GM12878 (cell line): ENCODE measurements around the gene MAD1L1. TPM values are rescaled to one million over a fixed set of nuclear protein-coding genes. Genes with fewer than 3 reads are reported as not detected.

Experiments
- ATAC-seq: fragments of 200-7000 bp; cut with Tn5 transposase; 3 replicates; pipeline ENCODE4 v1.9.1; 2020; ENCODE audit warnings: mild to moderate bottlenecking, moderate library complexity
- BruUV-seq: library from RNA; stranded (reverse); fragments of 400-500 nt; replicated peaks from 2 replicates; lab custom pipeline; 2021; lab: Mats Ljungman, UMichigan
- CTCF ChIA-PET: fragments of 300-600 bp; sonication (Branson Sonifier 250); formaldehyde crosslinking; extraction: SDS; loops from one replicate; lab custom pipeline; 2021; ENCODE audit warnings: inconsistent platforms; lab: Yijun Ruan, JAX
- POLR2A ChIA-PET: fragments of 350-600 bp; formaldehyde crosslinking; extraction: SDS; loops from one replicate; lab custom pipeline; 2021; ENCODE audit warnings: inconsistent platforms; lab: Charles Lee
- RAD21 ChIA-PET: fragments of 300-600 bp; sonication (Branson Sonifier 250); formaldehyde crosslinking; loops from one replicate; lab custom pipeline; 2023; ENCODE audit warnings: antibody characterized with exemption; ENCODE audit not compliant: unreplicated experiment; lab: Charles Lee
- SMC1A ChIA-PET: fragments of 300-600 bp; sonication (Branson Sonifier 250); formaldehyde crosslinking; loops from one replicate; lab custom pipeline; 2023; ENCODE audit not compliant: unreplicated experiment, uncharacterized antibody; lab: Charles Lee
- DNase-seq: peaks from one replicate; pipeline ENCODE4 v3.0.0-alpha.2; 2011; ENCODE audit warnings: low read depth, low spot score
- FAIRE-seq: peaks from 3 replicates; lab custom pipeline; 2011; peaks lifted over from hg19 to GRCh38; lab: Jason Lieb, UNC
- H2AFZ ChIP-seq: 2 replicates; pipeline ENCODE4 v1.6.0; 2011; ENCODE audit warnings: low read depth, low read length, control low read depth; ENCODE audit not compliant: control insufficient read depth
- H3K27ac ChIP-seq: 2 replicates; pipeline ENCODE4 v1.5.1; 2011; ENCODE audit warnings: control low read depth; ENCODE audit not compliant: control insufficient read depth, insufficient read depth
- H3K27me3 ChIP-seq, 2 experiments: replicated peaks in 1 of 2; 2 replicates each; pipeline versions ENCODE4 v1.6.0 to v1.6.1; 2011; ENCODE audit warnings: low read length in 1 of 2; ENCODE audit not compliant: control insufficient read depth in 2 of 2, insufficient read depth in 2 of 2
- H3K36me3 ChIP-seq, 2 experiments: 2 replicates each; pipeline ENCODE4 v1.5.1; 2011; ENCODE audit warnings: low read length in 1 of 2; ENCODE audit not compliant: control insufficient read depth in 2 of 2, insufficient read depth in 2 of 2
- H3K4me1 ChIP-seq: 2 replicates; pipeline ENCODE4 v1.6.1; 2011; ENCODE audit warnings: mild to moderate bottlenecking, low read length, moderate library complexity, mixed read lengths; ENCODE audit not compliant: control insufficient read depth, insufficient read depth
- H3K4me2 ChIP-seq: 2 replicates; pipeline ENCODE4 v1.6.0; 2011; ENCODE audit warnings: control low read depth; ENCODE audit not compliant: control insufficient read depth, insufficient read depth
- H3K4me3 ChIP-seq: fragments of 200-600 bp; sonication (generic); 2 replicates; pipeline ENCODE4 v1.5.1; 2016
- H3K79me2 ChIP-seq: 2 replicates; pipeline ENCODE4 v1.6.0; 2011; ENCODE audit warnings: low read length; ENCODE audit not compliant: control insufficient read depth, insufficient read depth
- H3K9ac ChIP-seq: 2 replicates; pipeline ENCODE4 v1.8.0; 2011; ENCODE audit warnings: low read length, control low read depth, mixed read lengths; ENCODE audit not compliant: control insufficient read depth, insufficient read depth
- H3K9me3 ChIP-seq: replicated peaks from 3 replicates; pipeline ENCODE4 v1.5.1; 2011; ENCODE audit warnings: mild to moderate bottlenecking, low read length; ENCODE audit not compliant: control insufficient read depth, insufficient read depth
- H4K20me1 ChIP-seq: 2 replicates; pipeline ENCODE4 v1.6.0; 2011; ENCODE audit not compliant: control insufficient read depth, insufficient read depth
- CBX3 ChIP-seq: fragments of 200-600 bp; sonication (generic); IDR thresholded peaks from 2 replicates; pipeline ENCODE4 v1.6.1; 2016; ENCODE audit warnings: low read depth, borderline replicate concordance
- IRF4 ChIP-seq: IDR thresholded peaks from 2 replicates; pipeline ENCODE4 v1.6.1; 2011; ENCODE audit warnings: low read depth, low read length
- NFXL1 ChIP-seq: fragments of 450-650 bp; IDR thresholded peaks from 2 replicates; pipeline ENCODE4 v1.6.1; 2017; ENCODE audit warnings: antibody characterized with exemption, mild to moderate bottlenecking, borderline replicate concordance
- SP1 ChIP-seq: IDR thresholded peaks from one replicate; pipeline ENCODE4 v1.6.1; 2011; ENCODE audit warnings: low read depth, low read length
- SRF ChIP-seq, 2 experiments: IDR thresholded peaks; 2 replicates each; pipeline ENCODE4 v1.6.1; 2011; ENCODE audit warnings: low read depth in 2 of 2, low read length in 2 of 2, mild to moderate bottlenecking in 1 of 2, moderate library complexity in 1 of 2
- TCF12 ChIP-seq: IDR thresholded peaks from 2 replicates; pipeline ENCODE4 v1.6.1; 2011; ENCODE audit warnings: low read depth, mild to moderate bottlenecking, low read length
- WRNIP1 ChIP-seq: IDR thresholded peaks from 2 replicates; pipeline ENCODE4 v1.6.1; 2011; ENCODE audit warnings: low read depth, low read length, improper control_type of control experiment, borderline replicate concordance
- YBX1 ChIP-seq: fragments of 450-650 bp; IDR thresholded peaks from 2 replicates; pipeline ENCODE4 v1.6.1; 2016; ENCODE audit warnings: antibody characterized with exemption
- YY1 ChIP-seq: IDR thresholded peaks from 2 replicates; pipeline ENCODE4 v1.6.1; 2011; ENCODE audit warnings: low read depth, mild to moderate bottlenecking, low read length
- ZBTB11 ChIP-seq: fragments of 450-650 bp; formaldehyde crosslinking; IDR thresholded peaks from 2 replicates; pipeline ENCODE4 v1.5.0; 2022; ENCODE audit warnings: mild to moderate bottlenecking, missing genetic modification characterization
- whole genome bisulfite sequencing: methylation state at CpG from one replicate; pipeline ENCODE4 v1.1.6; 2016; ENCODE audit warnings: low lambda C conversion rate; ENCODE audit not compliant: insufficient replicate concordance, insufficient coverage; ENCODE audit errors: missing lambda C conversion rate; 5-methylcytosine and 5-hydroxymethylcytosine counted together
- in situ Hi-C: fragments of 300-500 bp; cut with MboI; formaldehyde crosslinking; loops from 9 replicates; pipeline ENCODE4 v1.14.3; 2018; ENCODE audit warnings: mixed read lengths
- intact Hi-C: fragments of 100-400 bp; cut with micrococcal nuclease; formaldehyde crosslinking; loops from one replicate; pipeline ENCODE4 v1.14.2; 2022; ENCODE audit not compliant: unreplicated experiment
- polyA plus RNA-seq, 11 experiments: library from polyadenylated mRNA; depleted of rRNA in 4 of 11; unstranded in 6 of 11; stranded (reverse) in 5 of 11; fragments of >200 nt; fragmentation: Nextera tagmentation in 4 of 11; fragmentation: Illumina TruSeq in 1 of 11; extraction: Ambion mirVana in 4 of 11; extraction: Trizol in 1 of 11; gene quantifications; 1 replicate in 1 of 11; 2 replicates in 10 of 11; pipeline versions ENCODE4 v1.2.1 to v1.2.3, GENCODE V29; 2011 to 2016; ENCODE audit warnings: inconsistent platforms in 2 of 11, missing spikeins in 2 of 11, low read depth in 1 of 11
- total RNA-seq, 4 experiments: library from RNA; depleted of rRNA in 3 of 4; stranded (reverse); fragments of >200 nt in 3 of 4; fragmentation: Illumina TruSeq in 1 of 4; extraction: Trizol in 1 of 4; gene quantifications; 2 replicates each; pipeline versions ENCODE4 v1.2.1 to v1.2.3, GENCODE V29; 2013 to 2021
- TF ChIP-seq, protein P1 (sequence below): fragments of 450-650 bp; IDR thresholded peaks from 2 replicates; pipeline ENCODE4 v1.6.1; 2017; ENCODE audit warnings: antibody characterized with exemption, mild to moderate bottlenecking, moderate library complexity
- TF ChIP-seq, protein P2 (sequence below): IDR thresholded peaks from 2 replicates; pipeline ENCODE4 v1.6.1; 2011; ENCODE audit warnings: mild to moderate bottlenecking, low read depth, low read length, moderate library complexity; ENCODE audit not compliant: insufficient replicate concordance
- TF ChIP-seq, protein P3 (sequence below): fragments of 450-650 bp; IDR thresholded peaks from 2 replicates; pipeline ENCODE4 v1.6.1; 2017; ENCODE audit warnings: borderline replicate concordance
- TF ChIP-seq, protein P4 (sequence below): fragments of 450-650 bp; IDR thresholded peaks from 2 replicates; pipeline ENCODE4 v1.6.1; 2017; ENCODE audit warnings: low read depth, mild to moderate bottlenecking, moderate library complexity

Gene MAD1L1
- total and polyA plus RNA-seq, 10 of the 15 experiments (the other 5 are each of a cell fraction or from before 2014, with no cell fraction given), result 2.2 to 76.8 (median 38.3) TPM

GRCh38 chr7:1966631-1967200 is 266.0 kb downstream of the MAD1L1 start:
- in situ Hi-C loops, result no loop called here
- CTCF ChIA-PET, result no interaction called here
- TF ChIP-seq SRF (IDR thresholded peaks at IDR 0.05; ENCODE audit: low read depth in 2 of 2, low read length in 2 of 2) (no peak), IRF4 (no peak), NFXL1 (no peak), YY1 (no peak), CBX3 (no peak), TCF12 (no peak), SP1 (no peak), YBX1 (no peak), ZBTB11 (no peak), WRNIP1 (no peak)
- TF ChIP-seq, protein P1, sequence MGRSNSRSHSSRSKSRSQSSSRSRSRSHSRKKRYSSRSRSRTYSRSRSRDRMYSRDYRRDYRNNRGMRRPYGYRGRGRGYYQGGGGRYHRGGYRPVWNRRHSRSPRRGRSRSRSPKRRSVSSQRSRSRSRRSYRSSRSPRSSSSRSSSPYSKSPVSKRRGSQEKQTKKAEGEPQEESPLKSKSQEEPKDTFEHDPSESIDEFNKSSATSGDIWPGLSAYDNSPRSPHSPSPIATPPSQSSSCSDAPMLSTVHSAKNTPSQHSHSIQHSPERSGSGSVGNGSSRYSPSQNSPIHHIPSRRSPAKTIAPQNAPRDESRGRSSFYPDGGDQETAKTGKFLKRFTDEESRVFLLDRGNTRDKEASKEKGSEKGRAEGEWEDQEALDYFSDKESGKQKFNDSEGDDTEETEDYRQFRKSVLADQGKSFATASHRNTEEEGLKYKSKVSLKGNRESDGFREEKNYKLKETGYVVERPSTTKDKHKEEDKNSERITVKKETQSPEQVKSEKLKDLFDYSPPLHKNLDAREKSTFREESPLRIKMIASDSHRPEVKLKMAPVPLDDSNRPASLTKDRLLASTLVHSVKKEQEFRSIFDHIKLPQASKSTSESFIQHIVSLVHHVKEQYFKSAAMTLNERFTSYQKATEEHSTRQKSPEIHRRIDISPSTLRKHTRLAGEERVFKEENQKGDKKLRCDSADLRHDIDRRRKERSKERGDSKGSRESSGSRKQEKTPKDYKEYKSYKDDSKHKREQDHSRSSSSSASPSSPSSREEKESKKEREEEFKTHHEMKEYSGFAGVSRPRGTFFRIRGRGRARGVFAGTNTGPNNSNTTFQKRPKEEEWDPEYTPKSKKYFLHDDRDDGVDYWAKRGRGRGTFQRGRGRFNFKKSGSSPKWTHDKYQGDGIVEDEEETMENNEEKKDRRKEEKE, result no peak
- TF ChIP-seq, protein P2, sequence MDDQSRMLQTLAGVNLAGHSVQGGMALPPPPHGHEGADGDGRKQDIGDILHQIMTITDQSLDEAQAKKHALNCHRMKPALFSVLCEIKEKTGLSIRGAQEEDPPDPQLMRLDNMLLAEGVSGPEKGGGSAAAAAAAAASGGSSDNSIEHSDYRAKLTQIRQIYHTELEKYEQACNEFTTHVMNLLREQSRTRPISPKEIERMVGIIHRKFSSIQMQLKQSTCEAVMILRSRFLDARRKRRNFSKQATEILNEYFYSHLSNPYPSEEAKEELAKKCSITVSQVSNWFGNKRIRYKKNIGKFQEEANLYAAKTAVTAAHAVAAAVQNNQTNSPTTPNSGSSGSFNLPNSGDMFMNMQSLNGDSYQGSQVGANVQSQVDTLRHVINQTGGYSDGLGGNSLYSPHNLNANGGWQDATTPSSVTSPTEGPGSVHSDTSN, result no peak
- TF ChIP-seq, protein P3, sequence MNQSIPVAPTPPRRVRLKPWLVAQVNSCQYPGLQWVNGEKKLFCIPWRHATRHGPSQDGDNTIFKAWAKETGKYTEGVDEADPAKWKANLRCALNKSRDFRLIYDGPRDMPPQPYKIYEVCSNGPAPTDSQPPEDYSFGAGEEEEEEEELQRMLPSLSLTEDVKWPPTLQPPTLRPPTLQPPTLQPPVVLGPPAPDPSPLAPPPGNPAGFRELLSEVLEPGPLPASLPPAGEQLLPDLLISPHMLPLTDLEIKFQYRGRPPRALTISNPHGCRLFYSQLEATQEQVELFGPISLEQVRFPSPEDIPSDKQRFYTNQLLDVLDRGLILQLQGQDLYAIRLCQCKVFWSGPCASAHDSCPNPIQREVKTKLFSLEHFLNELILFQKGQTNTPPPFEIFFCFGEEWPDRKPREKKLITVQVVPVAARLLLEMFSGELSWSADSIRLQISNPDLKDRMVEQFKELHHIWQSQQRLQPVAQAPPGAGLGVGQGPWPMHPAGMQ, result no peak
- TF ChIP-seq, protein P4, sequence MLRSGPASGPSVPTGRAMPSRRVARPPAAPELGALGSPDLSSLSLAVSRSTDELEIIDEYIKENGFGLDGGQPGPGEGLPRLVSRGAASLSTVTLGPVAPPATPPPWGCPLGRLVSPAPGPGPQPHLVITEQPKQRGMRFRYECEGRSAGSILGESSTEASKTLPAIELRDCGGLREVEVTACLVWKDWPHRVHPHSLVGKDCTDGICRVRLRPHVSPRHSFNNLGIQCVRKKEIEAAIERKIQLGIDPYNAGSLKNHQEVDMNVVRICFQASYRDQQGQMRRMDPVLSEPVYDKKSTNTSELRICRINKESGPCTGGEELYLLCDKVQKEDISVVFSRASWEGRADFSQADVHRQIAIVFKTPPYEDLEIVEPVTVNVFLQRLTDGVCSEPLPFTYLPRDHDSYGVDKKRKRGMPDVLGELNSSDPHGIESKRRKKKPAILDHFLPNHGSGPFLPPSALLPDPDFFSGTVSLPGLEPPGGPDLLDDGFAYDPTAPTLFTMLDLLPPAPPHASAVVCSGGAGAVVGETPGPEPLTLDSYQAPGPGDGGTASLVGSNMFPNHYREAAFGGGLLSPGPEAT, result no peak

More at GRCh38 chr7:1966631-1967200, 266.0 kb downstream of the MAD1L1 start:
- BruUV-seq, result no TSS peak
- Histone ChIP-seq H3K27me3 (no peaks in the 10 kb centered on the region), H3K4me3 (no peak overlapping the region), H3K27ac (no peak overlapping the region), H3K36me3 (peaks cover 0 to 10% of the 10 kb centered on the region in 2 experiments; a peak in 3 of 4 replicates), H3K79me2 (no peaks in the 10 kb centered on the region), H4K20me1 (no peaks in the 10 kb centered on the region), H3K4me2 (no peak overlapping the region), H3K4me1 (no peaks in the 10 kb centered on the region), H3K9ac (no peak overlapping the region), H3K9me3 (peaks cover 15% of the 10 kb centered on the region), H2AFZ (no peak overlapping the region)
- RAD21 ChIA-PET, result no interaction called here
- FAIRE-seq (no peak), ATAC-seq (no peak), DNase-seq (no peak)
- intact Hi-C loops, result no loop called here
- POLR2A ChIA-PET, result no interaction called here
- WGBS, result 87% methylated on average over 26 of the region's 26 CpGs
- SMC1A ChIA-PET, result no interaction called here
